Upper lobe of left lung (tissue), 4 donors: Measurements from ENCODE around the gene SLC25A29.

Experiments used
- EP300 ChIP-seq, 4 donors: sonication (generic); formaldehyde crosslinking; IDR thresholded peaks; one replicate each; pipeline ENCODE4 v1.5.1; 2017; ENCODE audit warnings: antibody characterized with exemption in 4 of 4, control low read depth in 2 of 4
- POLR2A ChIP-seq, 4 donors: fragments of 450-650 bp; IDR thresholded peaks; one replicate each; pipeline ENCODE4 v1.5.1; 2016 to 2017; ENCODE audit warnings: antibody characterized with exemption in 4 of 4, mild to moderate bottlenecking in 2 of 4
- TF ChIP-seq, protein P1 (sequence below), 6 experiments: fragments of 450-650 bp in 4 of 6; fragments of 200-600 bp in 2 of 6; sonication (generic) in 2 of 6; IDR thresholded peaks; one replicate each; pipeline ENCODE4 v1.5.1; 2016 to 2019; ENCODE audit warnings: antibody characterized with exemption in 6 of 6

DNA sequence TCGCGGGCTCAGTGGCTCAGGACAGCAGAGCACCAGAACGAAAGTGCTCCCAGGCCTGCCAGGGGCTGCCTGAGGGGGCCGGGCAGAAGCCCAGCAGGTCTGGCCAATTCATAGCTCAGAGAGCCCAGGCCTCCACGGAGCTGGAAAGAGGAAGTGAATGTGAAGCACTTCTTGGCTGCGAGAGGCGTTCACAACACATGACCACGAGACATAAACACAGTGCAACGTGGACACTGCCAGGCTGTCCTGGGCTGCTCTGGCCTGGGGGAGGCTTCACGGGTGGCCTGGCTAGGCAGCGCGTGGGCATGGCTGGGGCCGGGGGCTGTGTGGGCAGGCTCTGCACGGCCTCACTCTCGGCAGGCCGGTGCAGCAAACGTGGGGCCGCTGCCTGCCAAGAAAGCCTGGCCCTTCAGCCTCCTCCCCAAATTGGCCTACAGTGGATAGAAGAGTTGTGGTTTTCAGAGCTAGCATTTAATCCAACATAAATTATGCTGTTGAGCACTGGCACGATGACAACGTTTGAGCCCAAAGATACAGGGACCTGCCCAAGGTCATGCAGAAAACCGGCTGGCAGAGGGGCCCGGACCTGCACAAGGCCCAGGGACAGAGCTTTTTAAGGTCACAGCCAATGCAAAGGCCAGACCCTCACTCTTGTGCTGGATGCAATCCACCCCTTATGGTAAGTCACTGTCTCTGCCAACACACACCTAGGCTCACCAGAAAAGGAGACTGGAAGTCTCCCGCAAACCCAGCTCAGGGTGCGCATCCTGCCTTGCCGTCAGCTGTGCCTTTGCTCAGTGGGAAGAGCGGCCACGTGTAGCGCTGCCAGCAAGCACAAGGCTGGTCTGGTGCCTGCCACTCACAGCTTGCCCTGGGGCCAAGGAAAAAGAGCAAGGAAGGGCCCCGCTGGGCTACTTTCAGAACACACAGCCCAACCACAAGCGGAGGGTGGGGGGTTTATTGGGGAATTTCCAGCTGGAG lies 8.6 kb downstream of the SLC25A29 start:
- TF ChIP-seq, protein P1, sequence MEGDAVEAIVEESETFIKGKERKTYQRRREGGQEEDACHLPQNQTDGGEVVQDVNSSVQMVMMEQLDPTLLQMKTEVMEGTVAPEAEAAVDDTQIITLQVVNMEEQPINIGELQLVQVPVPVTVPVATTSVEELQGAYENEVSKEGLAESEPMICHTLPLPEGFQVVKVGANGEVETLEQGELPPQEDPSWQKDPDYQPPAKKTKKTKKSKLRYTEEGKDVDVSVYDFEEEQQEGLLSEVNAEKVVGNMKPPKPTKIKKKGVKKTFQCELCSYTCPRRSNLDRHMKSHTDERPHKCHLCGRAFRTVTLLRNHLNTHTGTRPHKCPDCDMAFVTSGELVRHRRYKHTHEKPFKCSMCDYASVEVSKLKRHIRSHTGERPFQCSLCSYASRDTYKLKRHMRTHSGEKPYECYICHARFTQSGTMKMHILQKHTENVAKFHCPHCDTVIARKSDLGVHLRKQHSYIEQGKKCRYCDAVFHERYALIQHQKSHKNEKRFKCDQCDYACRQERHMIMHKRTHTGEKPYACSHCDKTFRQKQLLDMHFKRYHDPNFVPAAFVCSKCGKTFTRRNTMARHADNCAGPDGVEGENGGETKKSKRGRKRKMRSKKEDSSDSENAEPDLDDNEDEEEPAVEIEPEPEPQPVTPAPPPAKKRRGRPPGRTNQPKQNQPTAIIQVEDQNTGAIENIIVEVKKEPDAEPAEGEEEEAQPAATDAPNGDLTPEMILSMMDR (IDR thresholded peaks at IDR 0.05) = no peak
- TF ChIP-seq POLR2A (IDR thresholded peaks at IDR 0.05) = peak in 1 of 4 donors; percentile 34
- peak in 1 of 4 donors; percentile 24 for TF ChIP-seq EP300 (IDR thresholded peaks at IDR 0.05)
